KMS-11 (cell line): ENCODE data around the gene CMC1.

Experiments used
- H2AFZ ChIP-seq: fragments of 200-600 bp; sonication (generic); 2 replicates; pipeline ENCODE4 v1.6.1; 2016; ENCODE audit warnings: antibody characterized with exemption, mixed run types, low read depth
- H3K27ac ChIP-seq: fragments of 200-600 bp; sonication (generic); 2 replicates; pipeline ENCODE4 v1.6.1; 2016; ENCODE audit warnings: mild to moderate bottlenecking, mixed run types
- H3K27me3 ChIP-seq: fragments of 200-600 bp; sonication (generic); 2 replicates; pipeline ENCODE4 v1.6.1; 2017; ENCODE audit warnings: mild to moderate bottlenecking, low read depth, mixed run types, moderate library complexity; ENCODE audit not compliant: insufficient read depth
- H3K36me3 ChIP-seq: fragments of 200-600 bp; sonication (generic); 2 replicates; pipeline ENCODE4 v1.6.1; 2017; ENCODE audit warnings: mild to moderate bottlenecking, mixed run types; ENCODE audit not compliant: insufficient read depth
- H3K4me1 ChIP-seq: fragments of 200-600 bp; sonication (generic); 2 replicates; pipeline ENCODE4 v1.6.1; 2016; ENCODE audit warnings: mild to moderate bottlenecking, low read depth, mixed run types; ENCODE audit not compliant: poor library complexity, severe bottlenecking
- H3K4me2 ChIP-seq: fragments of 200-600 bp; sonication (generic); 2 replicates; pipeline ENCODE4 v1.7.0; 2016; ENCODE audit warnings: mild to moderate bottlenecking, mixed run types
- H3K4me3 ChIP-seq: fragments of 200-600 bp; sonication (generic); IDR thresholded peaks from 2 replicates; pipeline ENCODE4 v1.6.1; 2017; ENCODE audit warnings: low read depth, low read length, mixed read lengths; ENCODE audit not compliant: insufficient read depth
- H3K79me2 ChIP-seq: fragments of 200-600 bp; sonication (generic); 2 replicates; pipeline ENCODE4 v1.6.1; 2016; ENCODE audit warnings: low read depth, mixed run types; ENCODE audit not compliant: insufficient read depth
- H3K9ac ChIP-seq: fragments of 200-600 bp; sonication (generic); 2 replicates; pipeline ENCODE4 v1.6.1; 2016; ENCODE audit warnings: mild to moderate bottlenecking, mixed run types
- H4K20me1 ChIP-seq: fragments of 200-600 bp; sonication (generic); 2 replicates; pipeline ENCODE4 v1.6.1; 2016; ENCODE audit warnings: mild to moderate bottlenecking, mixed run types; ENCODE audit not compliant: insufficient read depth
- TF ChIP-seq, protein P1 (sequence below): fragments of 200-600 bp; sonication (generic); conservative IDR thresholded peaks from 2 replicates; pipeline ENCODE4 v1.6.1; 2017; ENCODE audit warnings: low read depth, mild to moderate bottlenecking, antibody characterized with exemption, low read length, moderate library complexity, mixed read lengths

Gene CMC1

DNA sequence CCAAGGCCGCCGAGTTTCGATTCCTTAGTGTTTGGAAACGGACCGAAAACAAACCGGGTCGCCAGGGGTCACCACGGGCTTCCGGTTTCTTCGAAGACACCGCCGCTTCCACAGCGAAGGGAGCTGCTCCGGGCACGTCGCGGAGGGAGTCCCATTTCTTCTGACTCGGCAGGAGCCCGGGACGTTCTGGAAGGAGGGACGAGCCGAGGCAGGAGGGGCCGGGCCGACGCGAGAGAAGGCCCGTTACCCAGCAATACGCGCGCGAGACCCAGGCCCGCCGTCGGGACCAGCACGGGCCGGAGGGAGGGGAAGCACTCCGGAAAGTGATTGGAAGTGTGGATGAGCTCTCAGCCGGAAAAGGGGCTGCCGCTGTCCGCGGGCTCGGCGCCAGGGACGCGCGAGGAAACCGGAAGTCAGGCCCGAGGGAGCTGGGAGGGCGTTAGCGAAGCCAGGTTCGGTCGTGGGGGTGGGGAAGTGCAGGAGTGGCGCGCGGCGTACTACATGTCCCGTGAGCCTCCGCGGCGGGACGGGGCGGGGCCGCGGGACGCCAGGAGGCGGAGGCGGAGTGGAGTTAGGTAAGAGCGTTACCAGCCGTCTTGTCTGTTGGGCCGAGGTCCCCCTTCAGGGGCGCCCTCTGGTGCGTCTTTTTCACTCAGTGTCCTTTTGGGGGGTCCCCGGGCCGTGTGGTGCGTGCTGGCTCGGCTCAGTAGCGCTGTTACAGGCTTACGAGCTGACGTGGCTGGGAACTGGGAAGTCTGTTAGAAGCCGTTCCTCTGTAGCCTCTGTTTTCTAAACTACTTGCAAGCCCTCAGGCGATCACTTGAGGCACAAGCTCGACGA lies 107.4 kb downstream of the CMC1 start, which contains the start of the genes AZI2 and ZCWPW2:
AZI2 (minus strand) TSS at position 196 of the 840 bp plus-strand sequence. CDS start 8,207 bp downstream, outside the sequence.
ZCWPW2 (plus strand) TSS at position 93 of the 840 bp plus-strand sequence. CDS start 64,348 bp downstream, outside the sequence.
- no peaks in the 10 kb centered on the region for H3K79me2 ChIP-seq
- H3K36me3 ChIP-seq, result no peaks in the 10 kb centered on the region
- TF ChIP-seq, protein P1, sequence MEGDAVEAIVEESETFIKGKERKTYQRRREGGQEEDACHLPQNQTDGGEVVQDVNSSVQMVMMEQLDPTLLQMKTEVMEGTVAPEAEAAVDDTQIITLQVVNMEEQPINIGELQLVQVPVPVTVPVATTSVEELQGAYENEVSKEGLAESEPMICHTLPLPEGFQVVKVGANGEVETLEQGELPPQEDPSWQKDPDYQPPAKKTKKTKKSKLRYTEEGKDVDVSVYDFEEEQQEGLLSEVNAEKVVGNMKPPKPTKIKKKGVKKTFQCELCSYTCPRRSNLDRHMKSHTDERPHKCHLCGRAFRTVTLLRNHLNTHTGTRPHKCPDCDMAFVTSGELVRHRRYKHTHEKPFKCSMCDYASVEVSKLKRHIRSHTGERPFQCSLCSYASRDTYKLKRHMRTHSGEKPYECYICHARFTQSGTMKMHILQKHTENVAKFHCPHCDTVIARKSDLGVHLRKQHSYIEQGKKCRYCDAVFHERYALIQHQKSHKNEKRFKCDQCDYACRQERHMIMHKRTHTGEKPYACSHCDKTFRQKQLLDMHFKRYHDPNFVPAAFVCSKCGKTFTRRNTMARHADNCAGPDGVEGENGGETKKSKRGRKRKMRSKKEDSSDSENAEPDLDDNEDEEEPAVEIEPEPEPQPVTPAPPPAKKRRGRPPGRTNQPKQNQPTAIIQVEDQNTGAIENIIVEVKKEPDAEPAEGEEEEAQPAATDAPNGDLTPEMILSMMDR, result no peak
- H3K9ac ChIP-seq, result peak within 1 kb of the TSS; percentile 97
- peak within 1 kb of the TSS; percentile 71 for H2AFZ ChIP-seq
- H3K4me2 ChIP-seq, result peak within 1 kb of the TSS; percentile 68
- no peaks in the 10 kb centered on the region for H4K20me1 ChIP-seq
- no peaks in the 10 kb centered on the region for H3K27me3 ChIP-seq
- H3K4me1 ChIP-seq, result peaks cover 16% of the 10 kb centered on the region
- H3K27ac ChIP-seq, result peak within 1 kb of the TSS; percentile 94
- H3K4me3 ChIP-seq, result peak within 1 kb of the TSS; percentile 20

DNA sequence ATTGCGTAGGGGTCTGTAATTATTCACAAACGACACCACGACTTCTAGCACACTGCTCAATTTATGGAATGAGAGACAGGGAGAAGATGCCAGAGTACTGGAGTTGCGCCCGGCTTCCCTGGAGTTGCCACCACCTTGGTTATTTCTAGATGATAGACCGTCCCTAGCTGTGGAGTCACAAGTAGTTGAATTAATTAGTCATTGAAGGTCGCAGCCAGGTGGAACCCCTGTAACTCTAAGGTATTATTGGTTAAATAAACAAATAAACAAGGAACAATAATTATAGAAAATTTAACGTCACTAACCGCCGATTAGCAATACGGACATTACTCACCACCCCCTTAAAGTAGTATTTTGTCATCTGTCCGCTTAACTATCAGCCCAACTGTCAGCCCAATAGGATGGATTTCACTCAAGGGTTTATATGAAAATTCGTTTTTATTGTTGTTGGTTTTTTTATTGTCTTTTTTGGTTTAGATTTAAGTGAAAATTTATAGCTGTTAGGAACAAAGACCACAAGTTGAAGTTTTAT lies 108.1 kb downstream of the CMC1 start:
- no peaks in the 10 kb centered on the region for H3K79me2 ChIP-seq
- TF ChIP-seq, protein P1, result no peak

More for the DNA sequence above, 108.1 kb downstream of the CMC1 start:
- H3K27me3 ChIP-seq, result no peaks in the 10 kb centered on the region
- peaks cover 16% of the 10 kb centered on the region for H3K4me1 ChIP-seq
- peak overlapping the region; percentile 39; the same call in 1 of the 2 replicates for H3K4me2 ChIP-seq
- H2AFZ ChIP-seq, result peak overlapping the region; percentile 71
- no peaks in the 10 kb centered on the region for H3K36me3 ChIP-seq
- no peaks in the 10 kb centered on the region for H4K20me1 ChIP-seq
- H3K27ac ChIP-seq, result peak overlapping the region; percentile 94; the same call in 1 of the 2 replicates
- H3K9ac ChIP-seq, result peak overlapping the region; percentile 97; the same call in 1 of the 2 replicates
- no peak overlapping the region for H3K4me3 ChIP-seq
